Esophagus muscularis mucosa (tissue), 4 donors: ENCODE results near the gene RPL13. TPM values are rescaled to one million over a fixed set of nuclear protein-coding genes. Genes with fewer than 3 reads are reported as not detected.

Source experiments
- DNase-seq: peaks from one replicate; pipeline ENCODE4 v3.0.0-alpha.2; 2017; ENCODE audit errors: extremely low spot score
- H3K27ac ChIP-seq, 4 donors: fragments of 200-600 bp; sonication (generic); replicated peaks in 1 of 4; 1 replicate in 3 of 4; 2 replicates in 1 of 4; pipeline ENCODE4 v1.5.1; 2016 to 2019; ENCODE audit warnings: mild to moderate bottlenecking in 1 of 4
- H3K27me3 ChIP-seq, 4 donors: fragments of 200-600 bp; sonication (generic); one replicate each; pipeline versions ENCODE4 v1.5.1 to v1.6.0; 2016 to 2019
- H3K36me3 ChIP-seq, 4 donors: fragments of 200-600 bp; sonication (generic); one replicate each; pipeline ENCODE4 v1.5.1; 2016 to 2019
- H3K4me1 ChIP-seq, 4 donors: fragments of 200-600 bp; sonication (generic); one replicate each; pipeline ENCODE4 v1.5.1; 2016 to 2019
- H3K4me3 ChIP-seq, 4 donors: fragments of 200-600 bp; sonication (generic); 1 replicate in 2 of 4; 2 replicates in 2 of 4; pipeline ENCODE4 v1.5.1; 2016 to 2019; ENCODE audit warnings: mild to moderate bottlenecking in 4 of 4, moderate library complexity in 1 of 4
- H3K9me3 ChIP-seq, 4 donors: fragments of 200-600 bp; sonication (generic); 1 replicate in 3 of 4; 2 replicates in 1 of 4; pipeline ENCODE4 v1.5.1; 2016 to 2019
- CTCF ChIP-seq, 3 experiments: fragments of 200-600 bp in 2 of 3; fragments of 450-650 bp in 1 of 3; sonication (generic) in 2 of 3; IDR thresholded peaks; one replicate each; pipeline ENCODE4 v1.5.1; 2017 to 2019; ENCODE audit warnings: antibody characterized with exemption in 3 of 3, mild to moderate bottlenecking in 2 of 3, moderate library complexity in 1 of 3
- EP300 ChIP-seq: sonication (generic); formaldehyde crosslinking; IDR thresholded peaks from one replicate; pipeline ENCODE4 v1.6.1; 2017; ENCODE audit warnings: antibody characterized with exemption
- POLR2A ChIP-seq: fragments of 450-650 bp; IDR thresholded peaks from one replicate; pipeline ENCODE4 v1.6.1; 2017; ENCODE audit warnings: antibody characterized with exemption, moderate library complexity, mild to moderate bottlenecking, low read depth
- POLR2AphosphoS5 ChIP-seq, 2 donors: sonication (generic); formaldehyde crosslinking; IDR thresholded peaks; one replicate each; pipeline ENCODE4 v1.6.1; 2017; ENCODE audit warnings: antibody characterized with exemption in 2 of 2
- WGBS: methylation state at CpG from one replicate; pipeline ENCODE4 v1.1.5; 2018; 5-methylcytosine and 5-hydroxymethylcytosine counted together
- intact Hi-C: fragments of 100-400 bp; cut with DNase I; formaldehyde crosslinking; loops from one replicate; pipeline ENCODE4 v1.15.1; 2023
- small RNA-seq, 3 donors: library from RNA; depleted of rRNA; stranded (forward); fragments of <200 nt; gene quantifications; one replicate each; pipeline ENCODE3, GENCODE V24; 2016
- total RNA-seq, 4 donors: library from RNA; depleted of rRNA; stranded (reverse); fragments of >200 nt; gene quantifications; one replicate each; pipeline versions ENCODE4 v1.1.0 to v1.2.1, GENCODE V29; 2016

The RPL13 gene
- total RNA-seq, 4 donors from 2014 or later, result 4,039 to 6,804 (median 5,312) TPM

GRCh38 chr16:89613954-89614459 is 53.5 kb downstream of the RPL13 start:
- H3K4me3 ChIP-seq, result no peak overlapping the region
- H3K9me3 ChIP-seq, result no peaks in the 10 kb centered on the region
- H3K27me3 ChIP-seq, result peaks cover 0 to 88% (median 7%) of the 10 kb centered on the region in 4 donors
- H3K36me3 ChIP-seq, result no peaks in the 10 kb centered on the region
- H3K27ac ChIP-seq, result no peak overlapping the region
- WGBS, result 91% methylated on average over 22 of the region's 22 CpGs
- no peak for DNase-seq
- intact Hi-C loops, result no loop called here
- no peak for TF ChIP-seq EP300
- TF ChIP-seq CTCF (IDR thresholded peaks at IDR 0.05), result no peak
- TF ChIP-seq POLR2AphosphoS5 (IDR thresholded peaks at IDR 0.05), result no peak
- no peak for TF ChIP-seq POLR2A
- peaks cover 0 to 7% (median 0%) of the 10 kb centered on the region in 4 donors for H3K4me1 ChIP-seq

Small RNAs within 50 kb of the gene (small RNA-seq; reads per million reads assigned to genes)
- gene SNORD68, result 0 reads per million in 3 donors

Other genes with a start within 250 kb of the RPL13 start
- 100 to 1,000 TPM in 3 of 4 donors, 10 to 100 TPM in 1; 60.8 to 119 (median 105) TPM for gene ANKRD11, start 70.1 kb upstream of the RPL13 start, total RNA-seq
- 10 to 100 TPM; 58.8 to 94.3 (median 83.3) TPM for gene SPG7, start 52.3 kb upstream of the RPL13 start, total RNA-seq
- 1 to 10 TPM in 2 of 4 donors, under 1 TPM in 1, not detected in 1; 0.83 to 1.7 (median 1.4) TPM for gene CPNE7, start 15.1 kb downstream of the RPL13 start, total RNA-seq
- gene DPEP1, start 53.0 kb downstream of the RPL13 start, total RNA-seq, result under 1 TPM in 1 of 4 donors, not detected in 3; 0.99 TPM
- 100 to 1,000 TPM in 1 of 4 donors, 10 to 100 TPM in 3; 71.8 to 117 (median 87.8) TPM for gene CHMP1A, start 97.0 kb downstream of the RPL13 start, total RNA-seq
- gene SPATA33, start 97.2 kb downstream of the RPL13 start, total RNA-seq, result 1 to 10 TPM; 2.2 to 4.9 (median 3.6) TPM
- 10 to 100 TPM; 20.8 to 45.1 (median 25.7) TPM for gene CDK10, start 126.0 kb downstream of the RPL13 start, total RNA-seq
- 10 to 100 TPM; 10.8 to 32.0 (median 21.9) TPM for gene SPATA2L, start 141.0 kb downstream of the RPL13 start, total RNA-seq
- gene VPS9D1, start 160.2 kb downstream of the RPL13 start, total RNA-seq, result 10 to 100 TPM in 1 of 4 donors, 1 to 10 TPM in 3; 4.6 to 10.2 (median 7.1) TPM
- 10 to 100 TPM; 16.1 to 19.2 (median 17.2) TPM for gene ZNF276, start 160.9 kb downstream of the RPL13 start, total RNA-seq